PC-3 (cell line): ENCODE measurements around the gene COL8A1.

Source experiments
- EZH2 ChIP-seq: fragments of 300-600 bp; sonication (generic); IDR thresholded peaks from one replicate; pipeline ENCODE4 v1.6.1; 2017; ENCODE audit warnings: antibody characterized with exemption, mild to moderate bottlenecking, low read length; ENCODE audit not compliant: unreplicated experiment
- EZH2phosphoT487 ChIP-seq: fragments of 300-600 bp; sonication (generic); IDR thresholded peaks from 2 replicates; pipeline ENCODE4 v1.6.1; 2018; ENCODE audit warnings: mild to moderate bottlenecking, antibody characterized with exemption, low read length, borderline replicate concordance
- TF ChIP-seq, protein P1 (sequence below): fragments of 300-600 bp; sonication (generic); conservative IDR thresholded peaks from 2 replicates; pipeline ENCODE4 v1.5.1; 2017; ENCODE audit warnings: antibody characterized with exemption, low read depth, mild to moderate bottlenecking, low read length

- TF ChIP-seq, protein P1, sequence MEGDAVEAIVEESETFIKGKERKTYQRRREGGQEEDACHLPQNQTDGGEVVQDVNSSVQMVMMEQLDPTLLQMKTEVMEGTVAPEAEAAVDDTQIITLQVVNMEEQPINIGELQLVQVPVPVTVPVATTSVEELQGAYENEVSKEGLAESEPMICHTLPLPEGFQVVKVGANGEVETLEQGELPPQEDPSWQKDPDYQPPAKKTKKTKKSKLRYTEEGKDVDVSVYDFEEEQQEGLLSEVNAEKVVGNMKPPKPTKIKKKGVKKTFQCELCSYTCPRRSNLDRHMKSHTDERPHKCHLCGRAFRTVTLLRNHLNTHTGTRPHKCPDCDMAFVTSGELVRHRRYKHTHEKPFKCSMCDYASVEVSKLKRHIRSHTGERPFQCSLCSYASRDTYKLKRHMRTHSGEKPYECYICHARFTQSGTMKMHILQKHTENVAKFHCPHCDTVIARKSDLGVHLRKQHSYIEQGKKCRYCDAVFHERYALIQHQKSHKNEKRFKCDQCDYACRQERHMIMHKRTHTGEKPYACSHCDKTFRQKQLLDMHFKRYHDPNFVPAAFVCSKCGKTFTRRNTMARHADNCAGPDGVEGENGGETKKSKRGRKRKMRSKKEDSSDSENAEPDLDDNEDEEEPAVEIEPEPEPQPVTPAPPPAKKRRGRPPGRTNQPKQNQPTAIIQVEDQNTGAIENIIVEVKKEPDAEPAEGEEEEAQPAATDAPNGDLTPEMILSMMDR, result no peak
- TF ChIP-seq EZH2phosphoT487, result no peak
- no peak for TF ChIP-seq EZH2
Measured at GRCh38 chr3:99635348-99635747, 3.0 kb upstream of the COL8A1 start.
